ENCODE data around the gene PVALB.

Gene PVALB

GRCh38 chr22:36773935-36774334 lies 42.9 kb downstream of the PVALB start:
- no peak for DNase-seq

- no peak for DNase-seq
Measured at GRCh38 chr22:36772451-36772850, 44.4 kb downstream of the PVALB start.

- DNase-seq = no peak
Measured at GRCh38 chr22:36771356-36772063, 45.3 kb downstream of the PVALB start.

GRCh38 chr22:36770513-36771231 lies 46.2 kb downstream of the PVALB start:
- DNase-seq = no peak

GRCh38 chr22:36769541-36770512 lies 47.0 kb downstream of the PVALB start:
- DNase-seq = no peak

- DNase-seq = no peak
Measured at GRCh38 chr22:36768616-36769015, 48.2 kb downstream of the PVALB start.

- no peak for DNase-seq
Measured at GRCh38 chr22:36768141-36768540, 48.7 kb downstream of the PVALB start.

- DNase-seq = no peak
Measured at GRCh38 chr22:36767035-36767775, 49.6 kb downstream of the PVALB start.

GRCh38 chr22:36765943-36766450 lies 50.8 kb downstream of the PVALB start:
- DNase-seq = no peak

GRCh38 chr22:36765131-36765942 lies 51.5 kb downstream of the PVALB start:
- DNase-seq = no peak

GRCh38 chr22:36764641-36765040 lies 52.2 kb downstream of the PVALB start:
- DNase-seq = no peak

- no peak for DNase-seq
Measured at GRCh38 chr22:36764060-36764459, 52.8 kb downstream of the PVALB start.

GRCh38 chr22:36763576-36763975 lies 53.3 kb downstream of the PVALB start:
- no peak for DNase-seq

- no peak for DNase-seq
Measured at GRCh38 chr22:36762687-36763260, 54.1 kb downstream of the PVALB start.

- no peak for DNase-seq
Measured at GRCh38 chr22:36761553-36762240, 55.1 kb downstream of the PVALB start.

GRCh38 chr22:36760786-36761185 lies 56.0 kb downstream of the PVALB start:
- DNase-seq = no peak

GRCh38 chr22:36759481-36760159 lies 57.2 kb downstream of the PVALB start:
- DNase-seq = no peak

GRCh38 chr22:36758792-36759271 lies 58.0 kb downstream of the PVALB start:
- DNase-seq = no peak

GRCh38 chr22:36757668-36758211 lies 59.1 kb downstream of the PVALB start:
- peak; percentile 30 for DNase-seq
